Stimulated activated CD8-positive, alpha-beta memory T cell treated with anti-CD3 and anti-CD28 coated beads, Interleukin-7, amount 100 ng/mL, for 48 hours (primary cell): Measurements from ENCODE around the gene B3GNT5.

Source experiments
- DNase-seq, 2 donors: peaks; one replicate each; pipeline ENCODE4 v3.0.0-alpha.2; 2020; ENCODE audit warnings: low read depth in 1 of 2; ENCODE audit errors: extremely low read depth in 1 of 2

Gene B3GNT5

GRCh38 chr3:183287301-183287971 is 34.4 kb downstream of the B3GNT5 start:
- DNase-seq = no peak

- DNase-seq = no peak
Measured at GRCh38 chr3:183288117-183288516, 35.1 kb downstream of the B3GNT5 start.

GRCh38 chr3:183290216-183290615 is 37.2 kb downstream of the B3GNT5 start:
- no peak for DNase-seq

- no peak for DNase-seq
Measured at GRCh38 chr3:183291497-183292031, 38.5 kb downstream of the B3GNT5 start.

GRCh38 chr3:183293966-183294365 is 40.9 kb downstream of the B3GNT5 start:
- DNase-seq = no peak

GRCh38 chr3:183295211-183295610 is 42.2 kb downstream of the B3GNT5 start:
- no peak for DNase-seq

GRCh38 chr3:183296944-183297343 is 43.9 kb downstream of the B3GNT5 start:
- no peak for DNase-seq

GRCh38 chr3:183298701-183299153 is 45.7 kb downstream of the B3GNT5 start:
- no peak for DNase-seq

- DNase-seq = no peak
Measured at GRCh38 chr3:183299976-183300375, 46.9 kb downstream of the B3GNT5 start.

GRCh38 chr3:183300996-183301562 is 48.0 kb downstream of the B3GNT5 start:
- DNase-seq = no peak

- no peak for DNase-seq
Measured at GRCh38 chr3:183301937-183302580, 49.0 kb downstream of the B3GNT5 start.

- DNase-seq = no peak
Measured at GRCh38 chr3:183303690-183304089, 50.6 kb downstream of the B3GNT5 start.

GRCh38 chr3:183306798-183307671 is 54.0 kb downstream of the B3GNT5 start:
- DNase-seq = peak; percentile 18 to 58

- no peak for DNase-seq
Measured at GRCh38 chr3:183307749-183308148, 54.7 kb downstream of the B3GNT5 start.

GRCh38 chr3:183308751-183309150 is 55.7 kb downstream of the B3GNT5 start:
- DNase-seq = no peak

GRCh38 chr3:183309276-183309675 is 56.2 kb downstream of the B3GNT5 start:
- no peak for DNase-seq

GRCh38 chr3:183310936-183311335 is 57.9 kb downstream of the B3GNT5 start:
- no peak for DNase-seq

- DNase-seq = no peak
Measured at GRCh38 chr3:183312433-183312832, 59.4 kb downstream of the B3GNT5 start.

GRCh38 chr3:183313351-183313750 is 60.3 kb downstream of the B3GNT5 start:
- no peak for DNase-seq

GRCh38 chr3:183313764-183314163 is 60.7 kb downstream of the B3GNT5 start:
- DNase-seq = no peak

GRCh38 chr3:183315739-183316138 is 62.7 kb downstream of the B3GNT5 start:
- DNase-seq = no peak
